ENCODE measurements around the gene SMG6.

GRCh38 chr17:2068519-2069051 is 235.0 kb downstream of the SMG6 start:
- TF ChIP-seq, protein P1, sequence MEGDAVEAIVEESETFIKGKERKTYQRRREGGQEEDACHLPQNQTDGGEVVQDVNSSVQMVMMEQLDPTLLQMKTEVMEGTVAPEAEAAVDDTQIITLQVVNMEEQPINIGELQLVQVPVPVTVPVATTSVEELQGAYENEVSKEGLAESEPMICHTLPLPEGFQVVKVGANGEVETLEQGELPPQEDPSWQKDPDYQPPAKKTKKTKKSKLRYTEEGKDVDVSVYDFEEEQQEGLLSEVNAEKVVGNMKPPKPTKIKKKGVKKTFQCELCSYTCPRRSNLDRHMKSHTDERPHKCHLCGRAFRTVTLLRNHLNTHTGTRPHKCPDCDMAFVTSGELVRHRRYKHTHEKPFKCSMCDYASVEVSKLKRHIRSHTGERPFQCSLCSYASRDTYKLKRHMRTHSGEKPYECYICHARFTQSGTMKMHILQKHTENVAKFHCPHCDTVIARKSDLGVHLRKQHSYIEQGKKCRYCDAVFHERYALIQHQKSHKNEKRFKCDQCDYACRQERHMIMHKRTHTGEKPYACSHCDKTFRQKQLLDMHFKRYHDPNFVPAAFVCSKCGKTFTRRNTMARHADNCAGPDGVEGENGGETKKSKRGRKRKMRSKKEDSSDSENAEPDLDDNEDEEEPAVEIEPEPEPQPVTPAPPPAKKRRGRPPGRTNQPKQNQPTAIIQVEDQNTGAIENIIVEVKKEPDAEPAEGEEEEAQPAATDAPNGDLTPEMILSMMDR (conservative IDR thresholded peaks at IDR 0.05 in 1 of 2, IDR thresholded peaks at IDR 0.05 in 1 of 2; ENCODE audit: extremely low read depth in 1 of 2, insufficient read depth in 1 of 2, low read depth in 1 of 2, low read length in 2 of 2), result no peak
- no peak for TF ChIP-seq EZH2 (IDR thresholded peaks at IDR 0.05; ENCODE audit: borderline replicate concordance, low read length)

Measured in mammary epithelial cell (primary cell).